ENCODE measurements around the gene SYT2. TPM values are rescaled to one million over a fixed set of nuclear protein-coding genes. Genes with fewer than 3 reads are reported as not detected.
A peak's percentile ranks its signal among the peaks of the same experiment; 100 is the strongest.

SYT2 gene
- total and polyA plus RNA-seq, 2 of the 13 experiments (the other 11 are each of a cell fraction or from before 2014, with no cell fraction given), result not detected

- TF ChIP-seq ARID5B (CRISPR knock-in tag; IDR thresholded peaks at IDR 0.05) (peak; percentile 11; the same call in 1 of the 2 replicates), ZBTB3 (CRISPR knock-in tag; IDR thresholded peaks at IDR 0.05; ENCODE audit: borderline replicate concordance, low read depth) (no peak), NCOA1 (CRISPR knock-in tag; IDR thresholded peaks at IDR 0.05) (no peak), MXD3 (CRISPR knock-in tag; IDR thresholded peaks at IDR 0.05) (no peak), KDM3A (CRISPR knock-in tag; IDR thresholded peaks at IDR 0.05; ENCODE audit: low read depth) (no peak), TOPORS (CRISPR knock-in tag; IDR thresholded peaks at IDR 0.05) (no peak), FOXC1 (CRISPR knock-in tag; IDR thresholded peaks at IDR 0.05; ENCODE audit: borderline replicate concordance) (no peak), CEBPB (IDR thresholded peaks at IDR 0.05; ENCODE audit: borderline replicate concordance, low read depth, low read length) (0 out of 2 replicates have a peak, but pooled peaks have one; percentile 46), TP53 (CRISPR knock-in tag; conservative IDR thresholded peaks at IDR 0.05) (no peak), HNF4A (CRISPR knock-in tag; IDR thresholded peaks at IDR 0.05) (peak; percentile 24; the same call in 1 of the 2 replicates), ZNF773 (CRISPR knock-in tag; IDR thresholded peaks at IDR 0.05; ENCODE audit: borderline replicate concordance) (no peak), GATAD2A (CRISPR knock-in tag; IDR thresholded peaks at IDR 0.05) (0 out of 2 replicates have a peak, but pooled peaks have one; percentile 27), ZNF12 (CRISPR knock-in tag; IDR thresholded peaks at IDR 0.05) (no peak), ZNF510 (CRISPR knock-in tag; IDR thresholded peaks at IDR 0.05; ENCODE audit: low read depth) (no peak), TBX3 (IDR thresholded peaks at IDR 0.05; ENCODE audit: borderline replicate concordance) (no peak), MXI1 (IDR thresholded peaks at IDR 0.05; ENCODE audit: borderline replicate concordance, low read depth, low read length) (no peak), ZNF7 (CRISPR knock-in tag; IDR thresholded peaks at IDR 0.05) (no peak), IRF1 (CRISPR knock-in tag; IDR thresholded peaks at IDR 0.05; ENCODE audit: low read depth) (no peak), ZNF496 (CRISPR knock-in tag; IDR thresholded peaks at IDR 0.05; ENCODE audit: insufficient replicate concordance) (no peak), RCOR2 (CRISPR knock-in tag; IDR thresholded peaks at IDR 0.05) (no peak), SETDB1 (CRISPR knock-in tag; IDR thresholded peaks at IDR 0.05; ENCODE audit: borderline replicate concordance) (no peak), ZNF44 (CRISPR knock-in tag; IDR thresholded peaks at IDR 0.05) (no peak), SCMH1 (CRISPR knock-in tag; IDR thresholded peaks at IDR 0.05; ENCODE audit: borderline replicate concordance) (no peak), PPARG (CRISPR knock-in tag; conservative IDR thresholded peaks at IDR 0.05) (peak; percentile 18; the same call in 1 of the 2 replicates), SALL1 (CRISPR knock-in tag; IDR thresholded peaks at IDR 0.05) (peak; percentile 36; the same call in 1 of the 2 replicates), ZNF33A (CRISPR knock-in tag; IDR thresholded peaks at IDR 0.05; ENCODE audit: borderline replicate concordance) (no peak), ATF3 (CRISPR knock-in tag; IDR thresholded peaks at IDR 0.05) (no peak)
These were observed 124.0 kb downstream of the SYT2 start (continued) for GRCh38 chr1:202586018-202586821.
